H9 (cell line): Measurements from ENCODE around the gene CLPX. TPM values are rescaled to one million over a fixed set of nuclear protein-coding genes. Genes with fewer than 3 reads are reported as not detected.

Experiments
- DNase-seq: peaks from one replicate; pipeline ENCODE4 v3.0.0-alpha.2; 2017
- H2AFZ ChIP-seq: one replicate; pipeline ENCODE4 v1.6.1; 2013; ENCODE audit warnings: mild to moderate bottlenecking, low read length, control low read depth, moderate library complexity
- H2AK5ac ChIP-seq: 2 replicates; pipeline ENCODE4 v1.6.1; 2013; ENCODE audit warnings: low read length, control low read depth, mixed read lengths; ENCODE audit not compliant: insufficient read length
- H2BK120ac ChIP-seq: one replicate; pipeline ENCODE4 v1.6.1; 2013; ENCODE audit warnings: low read depth, mild to moderate bottlenecking, low read length, control low read depth, inconsistent platforms; ENCODE audit not compliant: poor library complexity, severe bottlenecking
- H2BK12ac ChIP-seq: 2 replicates; pipeline ENCODE4 v1.6.1; 2013; ENCODE audit warnings: low read length, control low read depth, mixed read lengths, low read depth; ENCODE audit not compliant: insufficient read length
- H2BK15ac ChIP-seq: 2 replicates; pipeline ENCODE4 v1.6.1; 2013; ENCODE audit warnings: low read depth, low read length, control low read depth
- H2BK20ac ChIP-seq: one replicate; pipeline ENCODE4 v1.6.1; 2013; ENCODE audit warnings: low read depth, mild to moderate bottlenecking, low read length, control low read depth, inconsistent platforms; ENCODE audit not compliant: poor library complexity, severe bottlenecking
- H2BK5ac ChIP-seq: 2 replicates; pipeline ENCODE4 v1.6.1; 2013; ENCODE audit warnings: low read length, control low read depth, mixed read lengths; ENCODE audit not compliant: insufficient read length
- H3K14ac ChIP-seq: 2 replicates; pipeline ENCODE4 v1.6.1; 2013; ENCODE audit warnings: low read length, control low read depth; ENCODE audit not compliant: insufficient read depth
- H3K18ac ChIP-seq: 2 replicates; pipeline ENCODE4 v1.6.1; 2013; ENCODE audit warnings: low read depth, mild to moderate bottlenecking, mixed read lengths, low read length, control low read depth; ENCODE audit not compliant: insufficient read length
- H3K23ac ChIP-seq: 2 replicates; pipeline ENCODE4 v1.6.1; 2013; ENCODE audit warnings: low read length, control low read depth, mixed read lengths, low read depth; ENCODE audit not compliant: insufficient read length
- H3K23me2 ChIP-seq: 2 replicates; pipeline ENCODE4 v1.6.1; 2013; ENCODE audit warnings: low read depth, mild to moderate bottlenecking, mixed read lengths, low read length, control low read depth; ENCODE audit not compliant: insufficient read length, poor library complexity, severe bottlenecking
- H3K27ac ChIP-seq: 2 replicates; pipeline ENCODE4 v1.5.1; 2013; ENCODE audit warnings: low read length, control low read depth, mixed read lengths, low read depth; ENCODE audit not compliant: insufficient read length
- H3K27me3 ChIP-seq: 2 replicates; pipeline ENCODE4 v1.6.1; 2013; ENCODE audit warnings: low read length, control low read depth, inconsistent platforms; ENCODE audit not compliant: insufficient read depth
- H3K4ac ChIP-seq: 2 replicates; pipeline ENCODE4 v1.6.1; 2013; ENCODE audit warnings: low read depth, mild to moderate bottlenecking, control low read depth, inconsistent platforms, low read length, moderate library complexity
- H3K4me1 ChIP-seq: 2 replicates; pipeline ENCODE4 v1.6.1; 2013; ENCODE audit warnings: low read length, control low read depth, inconsistent platforms; ENCODE audit not compliant: insufficient read depth
- H3K4me2 ChIP-seq: 2 replicates; pipeline ENCODE4 v1.6.1; 2013; ENCODE audit warnings: low read length, control low read depth, mixed read lengths; ENCODE audit not compliant: insufficient read length, insufficient read depth
- H3K56ac ChIP-seq: 2 replicates; pipeline ENCODE4 v1.6.1; 2013; ENCODE audit warnings: low read depth, mild to moderate bottlenecking, mixed read lengths, low read length, control low read depth; ENCODE audit not compliant: insufficient read length
- H3K79me1 ChIP-seq: 2 replicates; pipeline ENCODE4 v1.6.1; 2013; ENCODE audit warnings: low read depth, mild to moderate bottlenecking, moderate library complexity, low read length, control low read depth, inconsistent platforms; ENCODE audit not compliant: insufficient read depth, poor library complexity, severe bottlenecking
- H3K79me2 ChIP-seq: 2 replicates; pipeline ENCODE4 v1.6.1; 2013; ENCODE audit warnings: low read length, control low read depth, inconsistent platforms; ENCODE audit not compliant: insufficient read depth
- H3K9ac ChIP-seq: 2 replicates; pipeline ENCODE4 v1.6.1; 2013; ENCODE audit warnings: low read length, control low read depth, mixed read lengths; ENCODE audit not compliant: insufficient read length; ENCODE audit errors: extremely low read depth
- H3K9me3 ChIP-seq: one replicate; pipeline ENCODE4 v1.6.1; 2013; ENCODE audit warnings: low read depth, low read length, inconsistent platforms; ENCODE audit not compliant: control insufficient read depth
- H3T11ph ChIP-seq: one replicate; pipeline ENCODE4 v1.6.1; 2013; ENCODE audit warnings: mild to moderate bottlenecking, low read length, control low read depth, inconsistent platforms
- H4K20me1 ChIP-seq: one replicate; pipeline ENCODE4 v1.6.1; 2013; ENCODE audit not compliant: control insufficient read depth, insufficient read length, insufficient read depth
- H4K5ac ChIP-seq: 2 replicates; pipeline ENCODE4 v1.6.1; 2013; ENCODE audit warnings: low read depth, mild to moderate bottlenecking, mixed read lengths, low read length, control low read depth; ENCODE audit not compliant: insufficient read length
- H4K8ac ChIP-seq: replicated peaks from 2 replicates; pipeline ENCODE4 v1.6.1; 2013; ENCODE audit warnings: low read length, control low read depth, mixed read lengths, low read depth; ENCODE audit not compliant: insufficient read length
- H4K91ac ChIP-seq: 2 replicates; pipeline ENCODE4 v1.6.1; 2013; ENCODE audit warnings: low read depth, mild to moderate bottlenecking, moderate library complexity, mixed read lengths, low read length, control low read depth; ENCODE audit not compliant: insufficient read length
- H3K27ac Mint-ChIP-seq, 3 experiments: 2 replicates in 2 of 3; 3 replicates in 1 of 3; pipeline ENCODE4 v1.8.0; 2020 to 2021; ENCODE audit warnings: mixed read lengths in 3 of 3, mild to moderate bottlenecking in 1 of 3, moderate library complexity in 1 of 3
- H3K27me3 Mint-ChIP-seq: 2 replicates; pipeline ENCODE4 v1.8.0; 2021; ENCODE audit warnings: low read depth, mild to moderate bottlenecking, moderate library complexity, mixed read lengths
- H3K36me3 Mint-ChIP-seq, 3 experiments: 2 replicates in 2 of 3; 3 replicates in 1 of 3; pipeline ENCODE4 v1.8.0; 2020 to 2021; ENCODE audit warnings: low read depth in 3 of 3, mixed read lengths in 3 of 3; ENCODE audit not compliant: insufficient read depth in 1 of 3
- H3K4me1 Mint-ChIP-seq, 2 experiments: 2 replicates each; pipeline ENCODE4 v1.8.0; 2020; ENCODE audit warnings: mixed read lengths in 2 of 2
- H3K4me3 Mint-ChIP-seq, 2 experiments: 2 replicates in 1 of 2; 3 replicates in 1 of 2; pipeline ENCODE4 v1.8.0; 2020 to 2021; ENCODE audit warnings: mild to moderate bottlenecking in 2 of 2, mixed read lengths in 2 of 2, moderate library complexity in 1 of 2
- H3K9me3 Mint-ChIP-seq, 2 experiments: 2 replicates in 1 of 2; 3 replicates in 1 of 2; pipeline ENCODE4 v1.8.0; 2020; ENCODE audit warnings: mild to moderate bottlenecking in 2 of 2, mixed read lengths in 2 of 2, moderate library complexity in 1 of 2
- CTCF ChIP-seq: fragments of 200-600 bp; sonication (generic); conservative IDR thresholded peaks from 3 replicates; pipeline ENCODE4 v1.8.0; 2021; ENCODE audit warnings: antibody characterized with exemption, mild to moderate bottlenecking
- WGBS: extraction: QIAGEN DNeasy Blood & Tissue Kit; methylation state at CpG from one replicate; pipeline ENCODE4 v1.1.7; 2013; ENCODE audit warnings: missing lambda C conversion rate, low lambda C conversion rate, mixed read lengths; ENCODE audit not compliant: insufficient read length; ENCODE audit errors: extremely low coverage; 5-methylcytosine and 5-hydroxymethylcytosine counted together
- total RNA-seq: library from RNA; stranded (reverse); gene quantifications from 2 replicates; pipeline ENCODE4 v1.2.1, GENCODE V29; 2021

The CLPX gene
- total RNA-seq, 1 experiment from 2014 or later, result 55.8 TPM

GRCh38 chr15:65204236-65204930, 19.2 kb upstream of the CLPX start:
- WGBS, result no CpG with 5 or more reads among the region's 6 CpGs
- no peaks in the 10 kb centered on the region for H3K79me1 ChIP-seq
- H4K5ac ChIP-seq, result no peak overlapping the region
- H3K18ac ChIP-seq, result no peak overlapping the region
- Mint-ChIP-seq H3K27me3 (peaks cover 5% of the 10 kb centered on the region; the same call in 1 of the 2 replicates), H3K4me3 (no peak overlapping the region), H3K36me3 (no peaks in the 10 kb centered on the region), H3K4me1 (peaks cover 2 to 3% of the 10 kb centered on the region in 2 experiments; a peak in 1 of 4 replicates), H3K27ac (no peak overlapping the region), H3K9me3 (no peaks in the 10 kb centered on the region)
- no peak overlapping the region for H3K27ac ChIP-seq
- no peaks in the 10 kb centered on the region for H3K27me3 ChIP-seq
- H2BK15ac ChIP-seq, result no peak overlapping the region
- no peak for TF ChIP-seq CTCF
- H3K9me3 ChIP-seq, result no peaks in the 10 kb centered on the region
- no peak overlapping the region for H2AFZ ChIP-seq
- H3K9ac ChIP-seq, result no peak overlapping the region
- no peak overlapping the region for H3K14ac ChIP-seq
- no peak overlapping the region for H2BK5ac ChIP-seq
- DNase-seq, result no peak
- no peak overlapping the region for H4K8ac ChIP-seq
- no peak overlapping the region for H2BK120ac ChIP-seq
- H3K4me1 ChIP-seq, result no peaks in the 10 kb centered on the region
- no peak overlapping the region for H2AK5ac ChIP-seq
- H3K56ac ChIP-seq, result no peak overlapping the region
- no peak overlapping the region for H3K23ac ChIP-seq
- H3T11ph ChIP-seq, result no peak overlapping the region
- H3K79me2 ChIP-seq, result no peaks in the 10 kb centered on the region
- H4K20me1 ChIP-seq, result no peaks in the 10 kb centered on the region
- H3K4me2 ChIP-seq, result no peak overlapping the region
- H2BK12ac ChIP-seq, result no peak overlapping the region
- H3K4ac ChIP-seq, result no peak overlapping the region
- H2BK20ac ChIP-seq, result no peak overlapping the region
- no peaks in the 10 kb centered on the region for H3K23me2 ChIP-seq
- H4K91ac ChIP-seq, result no peak overlapping the region
